HepG2 (cell line): ENCODE results near the gene TXNRD1. TPM values are rescaled to one million over a fixed set of nuclear protein-coding genes. Genes with fewer than 3 reads are reported as not detected.

Source experiments
- GLMP ChIP-seq: sonication (generic); formaldehyde crosslinking; IDR thresholded peaks from 2 replicates; pipeline ENCODE4 v1.9.0; 2021; ENCODE audit warnings: missing genetic modification reagents, mild to moderate bottlenecking, borderline replicate concordance
- GPN1 ChIP-seq: sonication (generic); formaldehyde crosslinking; IDR thresholded peaks from 2 replicates; pipeline ENCODE4 v1.5.1; 2020; ENCODE audit warnings: missing genetic modification reagents, borderline replicate concordance
- HINFP ChIP-seq: sonication (generic); formaldehyde crosslinking; IDR thresholded peaks from 2 replicates; pipeline ENCODE4 v1.4.0; 2020; ENCODE audit warnings: low read depth, mild to moderate bottlenecking, missing genetic modification reagents
- PATZ1 ChIP-seq: sonication (generic); formaldehyde crosslinking; IDR thresholded peaks from 2 replicates; pipeline ENCODE4 v1.4.0; 2020; ENCODE audit warnings: missing genetic modification reagents
- PAXIP1 ChIP-seq: sonication (generic); formaldehyde crosslinking; conservative IDR thresholded peaks from 2 replicates; pipeline ENCODE4 v1.4.0; 2020; ENCODE audit warnings: mild to moderate bottlenecking, missing genetic modification reagents, moderate library complexity
- SP1 ChIP-seq, 2 experiments: fragments of 450-650 bp in 1 of 2; sonication (generic) in 1 of 2; formaldehyde crosslinking in 1 of 2; IDR thresholded peaks; 2 replicates each; pipeline versions ENCODE4 v1.4.0 to v1.6.1; 2016 to 2020; ENCODE audit warnings: missing genetic modification reagents in 1 of 2
- TFDP2 ChIP-seq: sonication (generic); formaldehyde crosslinking; IDR thresholded peaks from 2 replicates; pipeline ENCODE4 v1.4.0; 2020; ENCODE audit warnings: missing genetic modification reagents
- ZFP36L1 ChIP-seq: sonication (generic); formaldehyde crosslinking; IDR thresholded peaks from 2 replicates; pipeline ENCODE4 v1.8.0; 2022; ENCODE audit warnings: mild to moderate bottlenecking, missing genetic modification reagents, moderate library complexity
- ZFX ChIP-seq: sonication (generic); formaldehyde crosslinking; IDR thresholded peaks from 2 replicates; pipeline ENCODE4 v1.4.0; 2020; ENCODE audit warnings: mild to moderate bottlenecking, low read depth, missing genetic modification reagents, moderate library complexity
- ZNF564 ChIP-seq: sonication (generic); formaldehyde crosslinking; IDR thresholded peaks from 2 replicates; pipeline ENCODE4 v1.8.1; 2023; ENCODE audit warnings: mild to moderate bottlenecking, missing genetic modification reagents
- ZNF768 ChIP-seq: sonication (generic); formaldehyde crosslinking; IDR thresholded peaks from 2 replicates; pipeline ENCODE4 v1.4.0; 2020; ENCODE audit warnings: missing genetic modification reagents
- ZNF850 ChIP-seq: sonication (generic); formaldehyde crosslinking; conservative IDR thresholded peaks from 2 replicates; pipeline ENCODE4 v1.9.0; 2021; ENCODE audit warnings: mild to moderate bottlenecking, missing genetic modification reagents
- ZNF883 ChIP-seq: sonication (generic); formaldehyde crosslinking; IDR thresholded peaks from 2 replicates; pipeline ENCODE4 v1.5.1; 2020; ENCODE audit warnings: mild to moderate bottlenecking, missing genetic modification reagents; ENCODE audit errors: not compliant biosample characterization
- ZNF891 ChIP-seq: sonication (generic); formaldehyde crosslinking; IDR thresholded peaks from 2 replicates; pipeline ENCODE4 v1.5.0; 2020; ENCODE audit warnings: mild to moderate bottlenecking, missing genetic modification reagents
- polyA plus RNA-seq, 8 experiments: library from polyadenylated mRNA; depleted of rRNA in 3 of 8; stranded (reverse) in 7 of 8; unstranded in 1 of 8; fragments of >200 nt; fragmentation: Illumina TruSeq in 4 of 8; extraction: Trizol in 4 of 8; gene quantifications; 2 replicates each; pipeline versions ENCODE4 v1.2.1 to v1.2.3, GENCODE V29; 2011 to 2016; ENCODE audit warnings: low read depth in 4 of 8, missing spikeins in 1 of 8, mixed read lengths in 1 of 8; ENCODE audit not compliant: insufficient read depth in 1 of 8
- total RNA-seq, 5 experiments: library from RNA; depleted of rRNA; stranded (reverse); fragments of >200 nt; fragmentation: Illumina TruSeq; extraction: Trizol; gene quantifications; 2 replicates each; pipeline ENCODE4 v1.2.3, GENCODE V29; 2016; ENCODE audit warnings: low read depth in 1 of 5

Gene TXNRD1
- total and polyA plus RNA-seq, 2 of the 13 experiments (the other 11 are each of a cell fraction or from before 2014, with no cell fraction given) = 54.0 to 190 TPM

- no peak for TF ChIP-seq PAXIP1 (CRISPR knock-in tag)
- no peak for TF ChIP-seq GLMP (CRISPR knock-in tag)
- peak; percentile 66 for TF ChIP-seq ZNF883 (CRISPR knock-in tag)
- TF ChIP-seq ZNF850 (CRISPR knock-in tag) = no peak
- no peak for TF ChIP-seq ZNF891 (CRISPR knock-in tag)
- TF ChIP-seq ZFP36L1 (CRISPR knock-in tag) = 0 out of 2 replicates have a peak, but pooled peaks have one; percentile 31
- peak; percentile 17; the same call in 1 of the 2 replicates for TF ChIP-seq ZNF768 (CRISPR knock-in tag)
- no peak for TF ChIP-seq GPN1
- TF ChIP-seq PATZ1 (CRISPR knock-in tag) = 0 out of 2 replicates have a peak, but pooled peaks have one; percentile 31
- no peak for TF ChIP-seq TFDP2 (CRISPR knock-in tag)
- TF ChIP-seq HINFP = no peak
- TF ChIP-seq ZNF564 (CRISPR knock-in tag) = no peak
- TF ChIP-seq SP1 (IDR thresholded peaks at IDR 0.05) = no peak
- TF ChIP-seq SP1 (CRISPR knock-in tag; IDR thresholded peaks at IDR 0.05) = peak; percentile 61
- TF ChIP-seq ZFX = peak; percentile 51
Measured at GRCh38 chr12:104215638-104216297, at the start of gene TXNRD1 (continued).
